Caco-2 (cell line): Measurements from ENCODE around the gene ARHGEF12. TPM values are rescaled to one million over a fixed set of nuclear protein-coding genes. Genes with fewer than 3 reads are reported as not detected.
A peak's percentile ranks its signal among the peaks of the same experiment; 100 is the strongest.

Experiments
- BruUV-seq: library from RNA; stranded (reverse); fragments of 400-500 nt; replicated peaks from 2 replicates; lab custom pipeline; 2021; lab: Mats Ljungman, UMichigan
- CTCF ChIA-PET: fragments of 300-600 bp; sonication (Branson Sonifier 250); formaldehyde crosslinking; loops from one replicate; lab custom pipeline; 2022; ENCODE audit warnings: antibody characterized with exemption; lab: Charles Lee
- POLR2A ChIA-PET: fragments of 300-600 bp; sonication (Branson Sonifier 250); formaldehyde crosslinking; loops from one replicate; lab custom pipeline; 2022; ENCODE audit warnings: antibody characterized with exemption; lab: Charles Lee
- DNase-seq, 2 experiments: peaks; one replicate each; pipeline versions ENCODE4 v3.0.0 to v3.0.0-alpha.2; 2020 to 2022
- H3K27me3 ChIP-seq: replicated peaks from 2 replicates; pipeline ENCODE4 v1.6.0; 2011; ENCODE audit warnings: low read length; ENCODE audit not compliant: control insufficient read depth, insufficient read depth
- H3K36me3 ChIP-seq: 2 replicates; pipeline ENCODE4 v1.5.1; 2011; ENCODE audit warnings: low read length; ENCODE audit not compliant: control insufficient read depth, insufficient read depth
- H3K4me1 ChIP-seq: fragments of 250-450 bp; sonication (Bioruptor Pico); 2 replicates; pipeline ENCODE4 v1.5.1; 2020; ENCODE audit warnings: mild to moderate bottlenecking
- H3K4me3 ChIP-seq: 2 replicates; pipeline ENCODE4 v1.5.1; 2011; ENCODE audit warnings: low read depth, mild to moderate bottlenecking, control low read depth, low read length
- H3K9me3 ChIP-seq: fragments of 250-450 bp; sonication (Bioruptor Pico); 2 replicates; pipeline ENCODE4 v1.5.1; 2020; ENCODE audit warnings: mild to moderate bottlenecking, moderate library complexity
- H3K27ac Mint-ChIP-seq: one replicate; pipeline ENCODE4 v1.8.0; 2022; ENCODE audit warnings: mixed read lengths; ENCODE audit not compliant: unreplicated experiment
- H3K27me3 Mint-ChIP-seq: one replicate; pipeline ENCODE4 v1.8.0; 2022; ENCODE audit warnings: mixed read lengths; ENCODE audit not compliant: insufficient read depth, unreplicated experiment
- H3K36me3 Mint-ChIP-seq: one replicate; pipeline ENCODE4 v1.8.0; 2022; ENCODE audit warnings: mild to moderate bottlenecking, mixed read lengths; ENCODE audit not compliant: insufficient read depth, unreplicated experiment
- H3K4me1 Mint-ChIP-seq: one replicate; pipeline ENCODE4 v1.8.0; 2022; ENCODE audit warnings: low read depth, mixed read lengths; ENCODE audit not compliant: unreplicated experiment
- H3K4me3 Mint-ChIP-seq: one replicate; pipeline ENCODE4 v1.8.0; 2022; ENCODE audit warnings: mild to moderate bottlenecking, moderate library complexity, mixed read lengths; ENCODE audit not compliant: unreplicated experiment
- H3K9me3 Mint-ChIP-seq: one replicate; pipeline ENCODE4 v1.8.0; 2022; ENCODE audit warnings: mixed read lengths; ENCODE audit not compliant: unreplicated experiment
- intact Hi-C: fragments of 100-400 bp; cut with micrococcal nuclease; formaldehyde crosslinking; loops from one replicate; pipeline ENCODE4 v1.10.0; 2022; ENCODE audit not compliant: unreplicated experiment
- total RNA-seq: library from RNA; stranded (reverse); gene quantifications from 2 replicates; pipeline ENCODE4 v1.2.3, GENCODE V29; 2022
- TF ChIP-seq, protein P1 (sequence below), 2 experiments: fragments of 200-600 bp in 1 of 2; IDR thresholded peaks; 1 replicate in 1 of 2; 2 replicates in 1 of 2; pipeline versions ENCODE4 v1.5.1 to v1.8.0; 2011 to 2022; ENCODE audit warnings: antibody characterized with exemption in 1 of 2, control low read depth in 1 of 2, inconsistent platforms in 1 of 2, low read depth in 1 of 2, low read length in 1 of 2, mild to moderate bottlenecking in 1 of 2, moderate library complexity in 1 of 2; ENCODE audit not compliant: insufficient read depth in 1 of 2, severe bottlenecking in 1 of 2, unreplicated experiment in 1 of 2

ARHGEF12 gene
- total RNA-seq, 1 experiment from 2014 or later = 89.3 TPM

DNA sequence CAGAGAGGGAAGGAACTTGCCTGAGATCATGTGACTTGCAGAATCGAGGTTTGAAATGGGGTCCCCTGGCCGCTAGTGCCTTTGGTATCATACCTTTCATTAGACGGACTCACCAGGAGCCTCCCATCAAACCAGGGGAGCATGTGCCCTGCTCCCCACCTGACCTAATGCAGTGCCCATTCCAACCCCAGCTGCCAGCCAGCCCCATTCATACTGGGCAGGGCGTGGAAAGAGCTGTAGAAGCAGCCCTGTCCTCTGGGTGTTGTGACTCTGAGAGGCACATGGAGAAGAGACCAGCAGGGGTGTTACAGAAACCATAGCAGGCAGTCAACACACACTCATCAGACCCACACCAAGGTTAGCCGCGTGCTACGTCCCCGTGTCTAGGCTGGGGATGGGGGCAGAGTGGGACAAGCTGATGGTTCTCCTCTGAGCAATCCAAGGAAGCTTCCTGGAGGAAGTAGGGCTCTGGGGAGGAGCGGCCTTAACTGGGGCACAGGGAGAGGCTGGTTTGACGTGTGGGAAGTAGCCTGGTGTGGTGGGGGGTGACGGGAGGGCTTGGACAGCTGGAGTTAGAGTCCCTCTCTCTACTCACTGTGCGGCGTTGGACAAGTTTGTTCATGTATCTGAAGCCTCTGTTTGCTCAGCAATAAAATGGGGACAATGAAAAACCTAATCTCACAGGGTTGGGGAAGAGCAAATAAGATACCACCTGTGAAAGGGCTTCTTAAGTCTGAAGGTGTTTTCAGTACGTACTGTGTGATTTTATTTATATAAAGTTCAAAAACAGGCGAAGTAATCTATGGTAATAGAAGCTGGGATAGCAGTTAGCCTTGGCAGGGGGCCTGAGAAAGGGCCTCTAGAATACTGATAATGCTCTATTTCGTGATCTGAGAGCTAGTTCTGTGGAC is 189.3 kb downstream of the ARHGEF12 start:
- H3K36me3 ChIP-seq = no peaks in the 10 kb centered on the region
- H3K36me3 Mint-ChIP-seq = no peaks in the 10 kb centered on the region
- no peaks in the 10 kb centered on the region for H3K9me3 ChIP-seq
- ChIA-PET CTCF (interaction anchor here (0.5 to 1.3 kb wide), 4 partner anchors 13 to 403 kb away, joined by 4 to 8 read pairs (median 6); no protein-coding TSS in a partner anchor), POLR2A (interaction anchor here (0.5 to 0.8 kb wide), 2 partner anchors 9 to 103 kb away, joined by 3 read pairs; no protein-coding TSS in a partner anchor)
- H3K27me3 ChIP-seq = no peaks in the 10 kb centered on the region
- BruUV-seq = no TSS peak
- TF ChIP-seq, protein P1, sequence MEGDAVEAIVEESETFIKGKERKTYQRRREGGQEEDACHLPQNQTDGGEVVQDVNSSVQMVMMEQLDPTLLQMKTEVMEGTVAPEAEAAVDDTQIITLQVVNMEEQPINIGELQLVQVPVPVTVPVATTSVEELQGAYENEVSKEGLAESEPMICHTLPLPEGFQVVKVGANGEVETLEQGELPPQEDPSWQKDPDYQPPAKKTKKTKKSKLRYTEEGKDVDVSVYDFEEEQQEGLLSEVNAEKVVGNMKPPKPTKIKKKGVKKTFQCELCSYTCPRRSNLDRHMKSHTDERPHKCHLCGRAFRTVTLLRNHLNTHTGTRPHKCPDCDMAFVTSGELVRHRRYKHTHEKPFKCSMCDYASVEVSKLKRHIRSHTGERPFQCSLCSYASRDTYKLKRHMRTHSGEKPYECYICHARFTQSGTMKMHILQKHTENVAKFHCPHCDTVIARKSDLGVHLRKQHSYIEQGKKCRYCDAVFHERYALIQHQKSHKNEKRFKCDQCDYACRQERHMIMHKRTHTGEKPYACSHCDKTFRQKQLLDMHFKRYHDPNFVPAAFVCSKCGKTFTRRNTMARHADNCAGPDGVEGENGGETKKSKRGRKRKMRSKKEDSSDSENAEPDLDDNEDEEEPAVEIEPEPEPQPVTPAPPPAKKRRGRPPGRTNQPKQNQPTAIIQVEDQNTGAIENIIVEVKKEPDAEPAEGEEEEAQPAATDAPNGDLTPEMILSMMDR (IDR thresholded peaks at IDR 0.05; ENCODE audit: insufficient read depth in 1 of 2, low read depth in 1 of 2, low read length in 1 of 2, severe bottlenecking in 1 of 2, unreplicated experiment in 1 of 2) = no peak
- no peaks in the 10 kb centered on the region for H3K27me3 Mint-ChIP-seq
- intact Hi-C loops = loop anchor here (1.0 to 5.0 kb wide), 3 partner anchors 8 to 147 kb away; no protein-coding TSS in a partner anchor
- peaks cover 43% of the 10 kb centered on the region for H3K4me1 ChIP-seq
- peaks cover 47% of the 10 kb centered on the region for H3K4me1 Mint-ChIP-seq
- H3K4me3 ChIP-seq = no peak overlapping the region
- no peaks in the 10 kb centered on the region for H3K9me3 Mint-ChIP-seq
- peak; percentile 75 to 91 for DNase-seq
- no peak overlapping the region for H3K4me3 Mint-ChIP-seq
- peak overlapping the region; percentile 80 for H3K27ac Mint-ChIP-seq

DNA sequence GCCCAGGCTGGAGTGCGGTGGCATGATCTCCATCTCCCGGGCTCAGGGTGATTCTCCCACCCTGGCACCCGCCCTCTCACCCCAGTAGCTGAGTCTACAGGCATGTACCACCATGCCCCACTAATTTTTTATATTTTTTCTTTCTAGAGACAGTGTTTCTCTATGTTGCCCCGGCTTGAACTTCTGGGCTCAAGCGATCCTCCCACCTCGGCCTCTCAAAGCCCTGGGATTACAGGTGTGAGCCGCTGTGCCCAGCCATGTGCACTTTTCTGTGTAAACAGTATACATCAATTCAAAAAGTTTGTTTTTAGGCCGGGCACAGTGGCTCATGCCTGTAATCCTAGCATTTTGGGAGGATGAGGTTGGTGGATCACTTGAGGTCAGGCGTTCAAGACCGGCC is 190.0 kb downstream of the ARHGEF12 start:
- CTCF ChIA-PET = interaction anchor here (0.7 to 1.3 kb wide), 3 partner anchors 14 to 159 kb away, joined by 5 to 8 read pairs (median 7); no protein-coding TSS in a partner anchor
- Mint-ChIP-seq H3K4me3 (no peak overlapping the region), H3K36me3 (no peaks in the 10 kb centered on the region), H3K4me1 (peaks cover 47% of the 10 kb centered on the region), H3K27ac (peak overlapping the region; percentile 80), H3K9me3 (no peaks in the 10 kb centered on the region), H3K27me3 (no peaks in the 10 kb centered on the region)
- POLR2A ChIA-PET = interaction anchor here (0.8 kb wide), 1 partner anchor 9 kb away, joined by 3 read pairs; no protein-coding TSS in a partner anchor
- Histone ChIP-seq H3K36me3 (no peaks in the 10 kb centered on the region), H3K4me1 (peaks cover 43% of the 10 kb centered on the region), H3K9me3 (no peaks in the 10 kb centered on the region), H3K4me3 (no peak overlapping the region), H3K27me3 (no peaks in the 10 kb centered on the region)
- no peak for DNase-seq
- TF ChIP-seq, protein P1 (IDR thresholded peaks at IDR 0.05; ENCODE audit: insufficient read depth in 1 of 2, low read depth in 1 of 2, low read length in 1 of 2, severe bottlenecking in 1 of 2, unreplicated experiment in 1 of 2) = no peak
- intact Hi-C loops = loop anchor here (1.0 to 5.0 kb wide), 3 partner anchors 9 to 146 kb away; no protein-coding TSS in a partner anchor
- BruUV-seq = no TSS peak

DNA sequence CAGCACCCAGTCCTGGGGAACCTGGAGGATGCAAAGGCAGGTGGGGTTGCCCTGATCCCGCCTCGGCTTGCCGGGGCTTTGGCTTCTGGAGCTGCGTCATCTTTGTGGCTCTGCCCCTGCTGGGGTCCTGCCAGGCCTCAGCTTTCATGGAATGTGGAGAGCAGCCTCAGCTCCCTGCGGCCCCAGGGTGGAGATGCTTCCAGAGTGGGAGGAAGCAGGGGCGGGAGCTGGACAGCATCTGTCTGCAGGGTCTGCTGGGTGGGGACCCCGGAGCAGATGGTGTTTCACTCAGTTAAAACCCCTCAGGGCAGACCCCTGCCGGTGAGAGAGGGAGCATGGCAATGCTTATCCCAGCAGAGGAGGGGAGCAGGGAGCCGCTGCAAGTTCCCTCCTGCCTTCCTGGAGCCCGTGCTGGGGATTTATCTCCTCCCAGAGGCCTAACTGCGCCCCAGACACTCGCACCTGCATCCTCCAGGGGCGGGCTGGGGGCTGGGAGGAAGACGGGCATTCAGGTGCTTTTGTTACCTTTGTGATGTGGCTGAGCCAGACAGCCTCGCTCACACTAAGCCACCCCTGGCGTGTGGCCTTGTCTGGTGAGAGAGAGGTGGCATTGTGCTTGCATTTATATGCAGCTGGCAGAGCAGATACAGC is 191.0 kb downstream of the ARHGEF12 start:
- TF ChIP-seq, protein P1 (IDR thresholded peaks at IDR 0.05; ENCODE audit: insufficient read depth in 1 of 2, low read depth in 1 of 2, low read length in 1 of 2, severe bottlenecking in 1 of 2, unreplicated experiment in 1 of 2) = no peak
- no TSS peak for BruUV-seq
- Mint-ChIP-seq H3K4me3 (no peak overlapping the region), H3K4me1 (peaks cover 49% of the 10 kb centered on the region), H3K27me3 (no peaks in the 10 kb centered on the region), H3K9me3 (no peaks in the 10 kb centered on the region), H3K36me3 (peaks cover 2% of the 10 kb centered on the region), H3K27ac (peak overlapping the region; percentile 56)
- Histone ChIP-seq H3K4me3 (no peak overlapping the region), H3K9me3 (no peaks in the 10 kb centered on the region), H3K27me3 (no peaks in the 10 kb centered on the region), H3K4me1 (peaks cover 43% of the 10 kb centered on the region), H3K36me3 (no peaks in the 10 kb centered on the region)
- ChIA-PET CTCF (interaction anchor here (0.6 to 1.1 kb wide), 3 partner anchors 158 to 345 kb away, joined by 3 to 6 read pairs (median 4); no protein-coding TSS in a partner anchor), POLR2A (no interaction called here)
- intact Hi-C loops = loop anchor here (5.0 kb wide), 2 partner anchors 85 to 145 kb away; no protein-coding TSS in a partner anchor
- DNase-seq = peak in 1 of 2 experiments; percentile 42
